PFSK-1 (cell line): ENCODE measurements around the gene BLOC1S1.

Source experiments
- FOXP2 ChIP-seq: optimal IDR thresholded peaks from 2 replicates; pipeline ENCODE3; 2011; ENCODE audit warnings: borderline replicate concordance, control low read depth, inconsistent platforms; ENCODE audit not compliant: insufficient read depth; ENCODE audit errors: extremely low read length, extremely low read depth
- POLR2AphosphoS5 ChIP-seq: IDR thresholded peaks from 2 replicates; pipeline ENCODE4 v1.6.1; 2012; ENCODE audit warnings: low read depth, mild to moderate bottlenecking, control low read depth, low read length, moderate library complexity
- REST ChIP-seq, 2 experiments: IDR thresholded peaks; 2 replicates each; pipeline versions ENCODE4 v1.6.1 to v1.8.0; 2011 to 2012; ENCODE audit warnings: low read depth in 2 of 2, low read length in 2 of 2, control low read depth in 1 of 2, inconsistent platforms in 1 of 2, mild to moderate bottlenecking in 1 of 2, moderate library complexity in 1 of 2; ENCODE audit not compliant: insufficient read depth in 1 of 2
- SIN3A ChIP-seq: IDR thresholded peaks from 2 replicates; pipeline ENCODE4 v1.6.1; 2012; ENCODE audit warnings: mild to moderate bottlenecking, low read length, moderate library complexity, borderline replicate concordance; ENCODE audit not compliant: insufficient read depth
- TAF1 ChIP-seq: IDR thresholded peaks from 2 replicates; pipeline ENCODE4 v1.6.1; 2012; ENCODE audit warnings: low read length, control low read depth, borderline replicate concordance; ENCODE audit not compliant: insufficient read depth

The BLOC1S1 gene

GRCh38 chr12:55687746-55688145 is 28.1 kb upstream of the BLOC1S1 start:
- TF ChIP-seq SIN3A (no peak), REST (IDR thresholded peaks at IDR 0.05; ENCODE audit: insufficient read depth in 1 of 2, low read depth in 2 of 2, low read length in 2 of 2) (no peak), TAF1 (no peak), POLR2AphosphoS5 (no peak), FOXP2 (no peak)

GRCh38 chr12:55688716-55689655 is 26.9 kb upstream of the BLOC1S1 start:
- TF ChIP-seq SIN3A (no peak), TAF1 (no peak), REST (IDR thresholded peaks at IDR 0.05; ENCODE audit: insufficient read depth in 1 of 2, low read depth in 2 of 2, low read length in 2 of 2) (no peak), POLR2AphosphoS5 (no peak), FOXP2 (no peak)

- TF ChIP-seq POLR2AphosphoS5: no peak
- no peak for TF ChIP-seq SIN3A
- TF ChIP-seq REST (IDR thresholded peaks at IDR 0.05; ENCODE audit: insufficient read depth in 1 of 2, low read depth in 2 of 2, low read length in 2 of 2): no peak
- TF ChIP-seq FOXP2: no peak
- TF ChIP-seq TAF1: no peak
Observed at GRCh38 chr12:55692631-55693322, 23.1 kb upstream of the BLOC1S1 start.

- no peak for TF ChIP-seq SIN3A
- TF ChIP-seq REST (IDR thresholded peaks at IDR 0.05; ENCODE audit: insufficient read depth in 1 of 2, low read depth in 2 of 2, low read length in 2 of 2): no peak
- TF ChIP-seq TAF1: no peak
- no peak for TF ChIP-seq FOXP2
- TF ChIP-seq POLR2AphosphoS5: no peak
Observed at GRCh38 chr12:55693323-55694187, 22.3 kb upstream of the BLOC1S1 start.
